HG03064 (cell line): ENCODE data around the gene RGS7.
"Not testable (repeated sequence)": the region's sequence is repeated elsewhere in the genome, so short reads cannot be mapped to it uniquely, and the experiment has no call there.

Source experiments
- ATAC-seq: cut with Tn5 transposase; IDR thresholded peaks from one replicate; pipeline ENCODE4 v1.9.1; 2021; ENCODE audit warnings: low read depth; ENCODE audit not compliant: unreplicated experiment

RGS7 gene

GRCh38 chr1:241095847-241096246, 261.2 kb downstream of the RGS7 start:
- no peak for ATAC-seq

GRCh38 chr1:241090798-241091197, 266.2 kb downstream of the RGS7 start:
- ATAC-seq: no peak

DNA sequence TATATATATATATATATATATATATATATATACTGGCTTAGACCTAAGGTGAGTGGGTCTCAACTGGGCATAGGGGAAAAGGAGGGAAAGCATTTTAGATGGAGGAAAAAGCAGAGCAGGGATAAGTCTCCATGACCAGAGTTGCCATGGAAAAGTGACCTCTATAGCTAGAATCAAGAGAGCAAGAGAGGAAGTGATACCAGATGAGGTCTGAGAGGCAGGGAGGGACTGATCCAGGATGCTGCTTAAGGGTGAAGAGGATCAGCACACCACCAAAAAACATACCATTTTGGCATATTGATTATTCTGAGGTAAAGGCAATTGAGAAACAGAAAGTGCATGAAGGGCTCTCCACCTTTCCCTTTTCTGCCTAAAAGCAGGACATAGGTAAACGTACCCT, 267.9 kb downstream of the RGS7 start:
- ATAC-seq: not testable (repeated sequence)

- ATAC-seq: not testable (repeated sequence)
These were observed 268.9 kb downstream of the RGS7 start for GRCh38 chr1:241088075-241088474.

DNA sequence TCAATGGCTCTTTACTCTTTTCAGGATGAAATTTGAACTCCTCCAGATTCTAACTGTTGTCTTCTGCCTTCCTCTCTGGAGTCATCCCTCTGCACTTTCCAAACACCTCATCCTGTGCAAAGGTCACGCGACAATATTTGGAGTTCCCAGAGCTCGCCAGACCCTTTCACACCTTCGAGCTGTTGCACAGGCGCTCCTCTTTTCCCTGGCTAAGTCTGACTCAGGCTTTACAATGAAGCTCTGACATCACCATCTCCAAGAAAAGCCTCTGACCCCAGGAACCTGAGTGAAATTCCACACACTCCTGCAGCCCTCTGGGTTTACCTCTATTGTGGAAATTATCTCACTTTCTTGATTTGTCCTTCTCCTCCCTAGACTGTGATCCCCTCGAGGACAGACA, 270.3 kb downstream of the RGS7 start:
- no peak for ATAC-seq

GRCh38 chr1:241083285-241083684, 273.7 kb downstream of the RGS7 start:
- no peak for ATAC-seq

DNA sequence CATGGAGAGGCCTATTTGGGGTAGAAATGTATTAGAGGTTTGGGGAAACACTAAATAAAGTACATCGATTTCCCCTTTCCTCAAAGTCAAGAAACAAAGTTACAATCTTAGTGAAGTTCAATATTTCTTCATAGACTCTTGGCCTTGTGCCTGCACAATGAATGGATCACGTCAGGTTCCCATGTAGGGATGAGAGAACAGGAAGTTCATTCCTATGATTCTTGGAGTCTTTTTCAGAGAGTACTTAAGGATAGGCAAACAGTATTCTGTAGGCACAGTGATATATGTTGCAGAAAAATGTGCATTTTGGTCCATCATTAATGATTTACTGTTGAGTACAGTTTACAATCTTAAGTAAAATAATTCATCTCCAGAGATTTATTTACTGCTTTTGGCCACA, 275.5 kb downstream of the RGS7 start:
- ATAC-seq: no peak

- no peak for ATAC-seq
These were observed 277.5 kb downstream of the RGS7 start for GRCh38 chr1:241079459-241079858.

DNA sequence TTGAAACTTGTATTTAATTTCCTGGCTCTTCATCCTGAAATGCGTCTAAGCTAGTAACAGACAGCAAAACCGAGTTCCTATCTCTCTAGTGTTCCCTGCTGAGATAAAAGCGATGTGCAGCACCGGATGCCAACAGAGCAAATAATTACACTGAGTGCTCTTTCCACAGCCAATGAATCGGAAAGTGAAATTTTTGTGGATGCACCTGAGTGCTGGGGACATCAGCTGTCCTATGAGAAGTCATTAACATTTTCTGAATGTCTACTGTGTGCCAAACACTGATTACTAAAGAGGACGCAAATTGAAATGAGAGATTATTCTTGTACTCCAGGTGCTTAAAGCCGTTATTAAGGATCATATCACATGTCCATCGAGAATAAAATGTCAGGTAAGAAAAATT, 278.0 kb downstream of the RGS7 start:
- ATAC-seq: no peak

- no peak for ATAC-seq
These were observed 279.4 kb downstream of the RGS7 start for GRCh38 chr1:241077386-241078147.

DNA sequence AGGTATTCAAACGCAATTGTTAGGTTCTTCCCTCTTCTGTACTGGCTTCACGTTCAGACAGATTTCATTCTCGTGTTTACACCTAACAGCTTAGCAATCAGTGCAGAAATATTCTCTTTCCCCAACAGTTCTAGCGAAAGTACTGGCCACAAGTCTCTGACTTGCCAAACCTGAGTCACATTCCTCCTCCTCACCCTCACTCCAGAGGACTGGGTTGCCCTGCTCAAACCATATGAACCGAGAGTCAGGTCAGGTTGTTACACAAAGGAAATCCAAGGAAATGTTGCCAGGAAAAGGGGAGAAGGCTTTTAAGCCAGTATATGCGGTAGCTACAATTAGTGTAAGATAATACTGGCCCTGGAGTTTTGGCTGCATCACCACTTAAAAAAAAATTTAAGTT, 282.5 kb downstream of the RGS7 start:
- no peak for ATAC-seq

DNA sequence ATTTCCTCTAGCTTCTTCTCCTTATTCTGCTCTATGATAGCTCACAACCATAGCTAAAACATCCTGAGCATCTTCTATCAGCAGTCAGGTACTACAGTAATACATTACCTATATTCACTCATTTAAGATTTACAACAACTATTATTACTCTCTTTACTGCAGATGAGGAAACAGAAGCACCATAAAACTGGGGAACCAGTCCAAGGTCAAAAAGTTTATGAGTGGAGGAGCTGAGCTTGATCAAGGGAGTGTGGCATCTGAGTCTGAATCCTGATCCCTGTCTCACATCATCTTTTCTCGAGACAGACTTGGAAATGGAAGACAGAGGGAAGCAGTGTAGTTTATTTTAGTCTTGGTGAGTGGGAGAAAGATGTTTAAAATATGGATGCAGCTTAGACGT, 288.6 kb downstream of the RGS7 start:
- ATAC-seq: no peak

GRCh38 chr1:241063276-241063675, 293.7 kb downstream of the RGS7 start:
- no peak for ATAC-seq

DNA sequence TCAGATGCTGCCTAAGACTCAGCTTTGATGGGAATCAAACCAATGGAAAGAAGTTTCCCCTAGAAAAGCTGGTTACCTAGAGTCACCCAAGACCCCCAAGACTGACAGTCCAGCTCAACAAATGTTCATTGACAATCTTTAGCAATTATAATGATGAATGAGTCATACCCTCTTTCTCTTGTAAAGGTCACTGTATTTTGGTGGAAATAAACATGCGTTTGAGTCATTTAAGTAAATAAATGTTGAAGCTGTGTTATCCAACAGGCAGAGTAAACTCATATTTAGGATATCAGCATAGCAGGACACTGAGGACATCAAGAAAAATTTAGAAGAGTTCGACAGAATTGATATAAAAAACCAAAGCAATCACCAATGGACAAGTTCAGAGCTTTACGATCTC, 295.9 kb downstream of the RGS7 start:
- no peak for ATAC-seq

- no peak for ATAC-seq
These were observed 308.4 kb downstream of the RGS7 start for GRCh38 chr1:241048622-241049021.

DNA sequence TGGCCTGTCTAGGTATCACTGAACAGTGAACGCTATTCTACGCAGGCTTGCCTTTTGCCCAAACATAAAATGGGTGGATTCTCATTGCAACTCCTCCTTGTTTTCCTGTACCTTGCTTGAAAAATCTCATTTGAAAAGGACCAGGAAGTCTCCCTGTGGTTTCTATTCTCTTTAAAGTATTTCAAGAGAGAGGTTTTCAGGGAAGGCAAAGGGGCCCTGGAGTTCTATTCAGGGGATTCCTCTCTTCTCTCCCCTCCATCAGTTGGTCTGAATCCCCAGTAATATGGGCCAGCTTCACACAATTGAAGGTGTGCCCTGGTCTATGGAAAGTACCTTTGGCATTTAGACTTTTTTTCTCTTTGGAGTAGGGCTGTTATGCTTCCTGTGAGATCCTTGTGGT, 311.3 kb downstream of the RGS7 start:
- ATAC-seq: no peak

GRCh38 chr1:241034203-241034936, 322.6 kb downstream of the RGS7 start:
- ATAC-seq: no peak

DNA sequence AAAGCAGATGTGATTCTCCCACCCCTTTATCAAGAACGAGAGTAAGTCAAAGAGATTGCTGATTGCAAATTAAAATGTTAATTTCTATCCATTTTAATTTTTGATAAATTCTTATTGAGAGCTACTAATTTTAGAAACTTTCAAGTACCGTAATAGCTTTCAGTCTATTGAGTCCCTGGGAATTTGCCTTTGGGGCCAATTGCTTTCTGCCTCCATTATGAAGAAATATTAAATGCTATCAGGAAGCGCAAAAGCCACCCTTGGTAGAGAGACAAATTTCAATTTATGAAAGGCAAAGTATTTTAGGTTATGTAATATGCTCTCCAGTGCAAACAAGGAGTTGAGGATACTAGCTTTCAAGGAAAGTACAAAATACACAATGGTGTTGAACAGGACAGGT, 332.2 kb downstream of the RGS7 start:
- no peak for ATAC-seq

- ATAC-seq: no peak
These were observed 334.6 kb downstream of the RGS7 start for GRCh38 chr1:241022366-241022765.

DNA sequence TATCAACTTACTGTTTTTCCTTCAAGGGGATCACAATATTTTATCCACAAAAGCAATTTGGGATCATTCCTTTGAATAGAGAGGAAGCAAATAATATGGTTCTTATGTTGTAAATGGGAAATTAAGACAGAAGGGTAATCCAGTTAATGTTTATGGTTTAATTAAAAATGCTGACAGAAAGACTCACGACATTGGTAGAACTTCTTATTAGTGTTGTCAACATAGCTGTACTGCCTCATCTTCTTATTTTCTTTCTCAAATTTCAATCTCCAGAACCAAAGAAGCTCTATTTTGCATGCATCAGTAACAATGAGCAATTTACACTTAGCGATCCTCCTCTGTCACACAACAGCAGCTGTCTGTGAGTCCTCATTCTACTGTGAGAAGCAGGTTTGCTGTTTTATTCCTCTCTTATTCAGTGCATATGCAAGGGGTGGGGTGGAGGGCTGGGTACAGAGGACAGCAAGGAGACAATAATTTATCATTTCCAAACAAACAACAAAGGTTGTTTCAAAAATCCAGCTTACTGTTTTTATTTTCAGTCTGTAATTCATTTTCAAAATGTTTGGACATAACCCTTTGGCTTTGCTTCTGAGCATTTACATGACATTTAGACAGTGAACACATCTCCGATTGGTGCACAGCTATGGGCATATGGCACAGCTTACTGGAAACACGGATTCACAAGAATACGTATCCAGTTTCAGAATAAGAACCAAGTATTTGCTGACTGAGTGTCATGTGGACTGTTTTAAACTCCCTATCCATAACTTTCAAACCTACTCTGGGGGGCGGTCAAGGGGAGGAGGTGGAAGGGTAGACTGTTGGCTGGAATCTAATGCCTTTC, 335.9 kb downstream of the RGS7 start:
- no peak for ATAC-seq

- ATAC-seq: no peak
These were observed 344.2 kb downstream of the RGS7 start for GRCh38 chr1:241012708-241013340.
